Osteoblast (primary cell): ENCODE measurements around the gene FOXN3. TPM values are rescaled to one million over a fixed set of nuclear protein-coding genes. Genes with fewer than 3 reads are reported as not detected.

Experiments used
- DNase-seq: peaks from one replicate; pipeline ENCODE4 v3.0.0; 2011; ENCODE audit warnings: low spot score, mixed read lengths; ENCODE audit not compliant: insufficient read length; ENCODE audit errors: missing footprints
- H2AFZ ChIP-seq: 2 replicates; pipeline ENCODE4 v1.6.0; 2011; ENCODE audit warnings: mild to moderate bottlenecking, low read length
- H3K27ac ChIP-seq: 2 replicates; pipeline ENCODE4 v1.5.1; 2011; ENCODE audit warnings: mild to moderate bottlenecking, low read depth, low read length, moderate library complexity
- H3K27me3 ChIP-seq: 2 replicates; pipeline ENCODE4 v1.6.0; 2012; ENCODE audit warnings: mild to moderate bottlenecking, control low read depth, inconsistent platforms, low read length, moderate library complexity; ENCODE audit not compliant: insufficient read depth
- H3K36me3 ChIP-seq: 2 replicates; pipeline ENCODE4 v1.5.1; 2011; ENCODE audit warnings: mild to moderate bottlenecking, low read length, control low read depth, moderate library complexity; ENCODE audit not compliant: insufficient read depth
- H3K4me1 ChIP-seq: 2 replicates; pipeline ENCODE4 v1.5.1; 2011; ENCODE audit warnings: mild to moderate bottlenecking, low read length, control low read depth, moderate library complexity; ENCODE audit not compliant: insufficient read depth
- H3K4me2 ChIP-seq: 2 replicates; pipeline ENCODE4 v1.6.0; 2011; ENCODE audit warnings: mild to moderate bottlenecking, low read length; ENCODE audit not compliant: insufficient read depth
- H3K4me3 ChIP-seq: fragments of 200-600 bp; sonication (generic); 3 replicates; pipeline ENCODE4 v1.5.1; 2012; ENCODE audit warnings: mild to moderate bottlenecking, low read length, inconsistent platforms; ENCODE audit not compliant: insufficient read depth
- H3K79me2 ChIP-seq: 2 replicates; pipeline ENCODE4 v1.6.0; 2012; ENCODE audit warnings: mild to moderate bottlenecking, low read length, control low read depth, inconsistent platforms; ENCODE audit not compliant: insufficient read depth
- H3K9me3 ChIP-seq: 2 replicates; pipeline ENCODE4 v1.5.1; 2011; ENCODE audit warnings: low read depth, low read length, control low read depth
- H4K20me1 ChIP-seq: 2 replicates; pipeline ENCODE4 v1.6.0; 2012; ENCODE audit warnings: mild to moderate bottlenecking, low read length, control low read depth; ENCODE audit not compliant: insufficient read depth
- total RNA-seq: library from RNA; depleted of rRNA; stranded (reverse); fragments of >200 nt; gene quantifications from 2 replicates; pipeline ENCODE4 v1.2.3, GENCODE V29; 2012
- TF ChIP-seq, protein P1 (sequence below): IDR thresholded peaks from 2 replicates; pipeline ENCODE4 v1.5.1; 2011; ENCODE audit warnings: mild to moderate bottlenecking, low read depth, low read length, moderate library complexity; ENCODE audit errors: extremely low read depth

The FOXN3 gene
- total RNA-seq, 1 donor = 49.9 TPM

DNA sequence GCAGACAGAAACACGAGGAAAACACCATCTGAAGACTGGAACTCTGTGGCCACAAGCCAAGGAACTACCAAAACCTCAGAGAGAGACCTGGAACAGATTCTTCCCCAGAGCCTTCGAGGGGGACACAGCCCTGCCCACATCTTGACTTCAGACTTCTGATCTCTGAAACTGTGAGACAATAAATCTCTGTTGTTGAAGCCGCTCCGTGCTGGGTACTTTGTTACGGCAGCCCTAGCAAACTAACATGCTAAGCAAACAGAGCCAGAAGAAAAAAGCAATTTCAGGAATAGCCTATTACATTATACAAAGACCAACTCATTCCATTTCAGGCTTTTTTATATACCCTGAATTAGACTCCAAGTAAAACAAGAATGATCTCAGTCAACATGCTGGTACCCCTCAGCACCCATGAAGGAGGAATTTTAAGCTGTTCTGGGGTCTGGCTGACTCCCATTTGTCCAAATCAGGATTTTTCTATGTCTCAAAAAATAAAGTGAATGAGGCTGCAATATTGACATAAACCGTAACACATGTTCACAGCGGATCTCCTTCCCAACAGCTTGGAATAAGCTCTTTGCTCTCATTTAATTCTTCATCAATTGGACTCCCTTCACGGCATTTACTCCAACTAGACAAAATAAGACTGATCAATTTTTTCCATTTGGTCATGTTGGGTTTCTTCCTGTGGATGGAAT lies 190.1 kb downstream of the FOXN3 start:
- H3K36me3 ChIP-seq = no peaks in the 10 kb centered on the region
- no peak overlapping the region for H2AFZ ChIP-seq
- no peak overlapping the region for H3K27ac ChIP-seq
- no peaks in the 10 kb centered on the region for H3K9me3 ChIP-seq
- H3K79me2 ChIP-seq = no peaks in the 10 kb centered on the region
- TF ChIP-seq, protein P1, sequence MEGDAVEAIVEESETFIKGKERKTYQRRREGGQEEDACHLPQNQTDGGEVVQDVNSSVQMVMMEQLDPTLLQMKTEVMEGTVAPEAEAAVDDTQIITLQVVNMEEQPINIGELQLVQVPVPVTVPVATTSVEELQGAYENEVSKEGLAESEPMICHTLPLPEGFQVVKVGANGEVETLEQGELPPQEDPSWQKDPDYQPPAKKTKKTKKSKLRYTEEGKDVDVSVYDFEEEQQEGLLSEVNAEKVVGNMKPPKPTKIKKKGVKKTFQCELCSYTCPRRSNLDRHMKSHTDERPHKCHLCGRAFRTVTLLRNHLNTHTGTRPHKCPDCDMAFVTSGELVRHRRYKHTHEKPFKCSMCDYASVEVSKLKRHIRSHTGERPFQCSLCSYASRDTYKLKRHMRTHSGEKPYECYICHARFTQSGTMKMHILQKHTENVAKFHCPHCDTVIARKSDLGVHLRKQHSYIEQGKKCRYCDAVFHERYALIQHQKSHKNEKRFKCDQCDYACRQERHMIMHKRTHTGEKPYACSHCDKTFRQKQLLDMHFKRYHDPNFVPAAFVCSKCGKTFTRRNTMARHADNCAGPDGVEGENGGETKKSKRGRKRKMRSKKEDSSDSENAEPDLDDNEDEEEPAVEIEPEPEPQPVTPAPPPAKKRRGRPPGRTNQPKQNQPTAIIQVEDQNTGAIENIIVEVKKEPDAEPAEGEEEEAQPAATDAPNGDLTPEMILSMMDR = no peak
- peaks cover 5% of the 10 kb centered on the region for H4K20me1 ChIP-seq
- H3K4me3 ChIP-seq = no peak overlapping the region
- peaks cover 2% of the 10 kb centered on the region for H3K4me1 ChIP-seq
- H3K4me2 ChIP-seq = no peak overlapping the region
- H3K27me3 ChIP-seq = no peaks in the 10 kb centered on the region
- DNase-seq = no peak

DNA sequence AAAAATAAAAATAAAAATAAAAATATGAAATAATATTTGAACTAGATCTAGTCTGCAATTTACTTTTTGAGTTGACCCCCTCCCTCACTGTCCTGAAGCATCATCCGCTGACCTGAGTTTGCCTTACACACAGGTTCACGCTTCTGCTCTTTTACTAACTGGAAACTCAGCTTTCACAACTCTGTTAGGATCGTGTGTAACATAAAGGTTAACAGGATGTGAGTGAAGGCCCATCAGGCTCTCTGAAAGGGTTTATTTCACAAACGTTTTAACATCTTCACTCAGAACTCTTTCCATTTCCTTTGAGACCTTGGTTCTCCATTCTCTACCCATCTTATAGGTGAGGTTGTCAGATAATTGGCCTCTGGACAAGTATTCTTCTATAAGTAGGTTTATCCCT lies 191.4 kb downstream of the FOXN3 start:
- no peak for DNase-seq
- H3K9me3 ChIP-seq = no peaks in the 10 kb centered on the region
- H3K4me3 ChIP-seq = no peak overlapping the region
- no peak overlapping the region for H2AFZ ChIP-seq
- H3K79me2 ChIP-seq = no peaks in the 10 kb centered on the region
- no peak overlapping the region for H3K4me2 ChIP-seq
- H3K36me3 ChIP-seq = no peaks in the 10 kb centered on the region
- H3K27me3 ChIP-seq = no peaks in the 10 kb centered on the region
- TF ChIP-seq, protein P1 = no peak
- peaks cover 5% of the 10 kb centered on the region for H4K20me1 ChIP-seq
- H3K4me1 ChIP-seq = peaks cover 5% of the 10 kb centered on the region
- H3K27ac ChIP-seq = no peak overlapping the region

DNA sequence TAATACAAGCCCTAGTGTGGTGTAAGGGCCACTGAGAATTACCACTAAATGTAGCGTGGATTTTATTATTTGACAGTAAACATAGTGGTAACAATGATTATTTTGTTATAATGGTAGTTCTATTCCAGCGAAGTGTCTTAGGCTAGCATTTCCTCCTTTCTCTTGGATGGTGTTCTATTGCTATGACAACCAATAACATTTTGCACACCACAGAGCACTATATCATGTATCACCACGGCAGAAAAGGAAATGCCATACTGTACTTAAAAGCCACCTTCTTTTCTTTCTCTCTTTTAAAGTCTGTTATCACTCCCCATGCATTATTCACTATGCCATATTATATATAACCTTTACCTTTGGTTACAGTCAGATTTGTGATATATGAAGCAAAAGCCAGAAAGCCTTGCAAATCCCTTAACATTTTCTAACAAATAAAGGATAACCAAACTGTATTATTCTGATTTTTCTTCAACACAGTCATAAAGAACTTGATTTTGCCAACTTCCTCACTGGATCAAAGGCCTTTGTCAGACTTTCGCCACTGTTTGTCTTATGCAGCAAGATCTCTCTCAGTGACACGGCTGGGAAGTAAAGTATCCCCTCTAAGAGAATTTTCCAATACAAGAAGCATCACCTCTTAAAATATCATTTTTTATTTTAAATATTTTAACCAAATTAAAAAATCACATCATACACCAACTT lies 195.8 kb downstream of the FOXN3 start:
- H2AFZ ChIP-seq = no peak overlapping the region
- H3K4me3 ChIP-seq = no peak overlapping the region
- no peak overlapping the region for H3K4me2 ChIP-seq
- no peaks in the 10 kb centered on the region for H3K27me3 ChIP-seq
- no peaks in the 10 kb centered on the region for H3K9me3 ChIP-seq
- DNase-seq = peak; percentile 85
- H3K36me3 ChIP-seq = no peaks in the 10 kb centered on the region
- peaks cover 7% of the 10 kb centered on the region for H4K20me1 ChIP-seq
- peaks cover 2% of the 10 kb centered on the region for H3K4me1 ChIP-seq
- peak overlapping the region; percentile 18 for H3K27ac ChIP-seq
- H3K79me2 ChIP-seq = peaks cover 2% of the 10 kb centered on the region
- TF ChIP-seq, protein P1 = no peak

DNA sequence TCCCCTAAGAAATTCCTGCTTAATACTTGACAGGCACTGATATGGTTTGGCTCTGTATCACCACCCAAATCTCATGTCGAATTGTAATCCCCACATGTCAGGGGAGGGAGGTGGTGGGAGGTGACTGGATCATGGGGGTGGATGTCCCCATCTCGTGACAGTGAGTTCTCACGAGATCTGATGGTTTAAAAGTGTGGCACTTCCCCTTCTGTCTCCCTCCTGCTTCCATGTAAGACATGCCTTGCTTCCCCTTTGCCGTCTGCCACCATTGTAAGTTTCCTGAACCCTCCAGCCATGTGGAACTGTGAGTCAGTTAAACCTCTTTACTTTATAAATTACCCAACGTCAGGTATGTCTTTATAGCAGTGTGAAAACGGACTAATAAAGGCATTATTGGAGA lies 198.0 kb downstream of the FOXN3 start:
- H3K27me3 ChIP-seq = no peaks in the 10 kb centered on the region
- H3K79me2 ChIP-seq = peaks cover 2% of the 10 kb centered on the region

More for the DNA sequence above, 198.0 kb downstream of the FOXN3 start:
- no peaks in the 10 kb centered on the region for H3K36me3 ChIP-seq
- TF ChIP-seq, protein P1 = no peak
- DNase-seq = no peak
- no peak overlapping the region for H3K27ac ChIP-seq
- no peak overlapping the region for H2AFZ ChIP-seq
- H3K4me1 ChIP-seq = peaks cover 2% of the 10 kb centered on the region
- peaks cover 12% of the 10 kb centered on the region for H4K20me1 ChIP-seq
- H3K4me3 ChIP-seq = no peak overlapping the region
- no peaks in the 10 kb centered on the region for H3K9me3 ChIP-seq
- H3K4me2 ChIP-seq = no peak overlapping the region
